HK-2 (cell line): Measurements from ENCODE around the gene HPDL.
"Not testable (repeated sequence)": the region's sequence is repeated elsewhere in the genome, so short reads cannot be mapped to it uniquely, and the experiment has no call there.

ENCODE experiments used
- DNase-seq: peaks from one replicate; pipeline ENCODE4 v3.0.0-alpha.2; 2018; ENCODE audit not compliant: unreplicated experiment

The HPDL gene

GRCh38 chr1:45326627-45327623 lies at the start of gene HPDL:
HPDL (plus strand) TSS chr1:45326895; CDS start chr1:45327149, 254 bp downstream.
- no peak for DNase-seq

- DNase-seq: no peak
Measured at GRCh38 chr1:45282351-45282750, 44.3 kb upstream of the HPDL start.

GRCh38 chr1:45284858-45285257 lies 41.8 kb upstream of the HPDL start:
- not testable (repeated sequence) for DNase-seq

- not testable (repeated sequence) for DNase-seq
Measured at GRCh38 chr1:45286521-45286920, 40.2 kb upstream of the HPDL start.

GRCh38 chr1:45291002-45291401 lies 35.7 kb upstream of the HPDL start:
- not testable (repeated sequence) for DNase-seq

- DNase-seq: no peak
Measured at GRCh38 chr1:45291716-45292115, 35.0 kb upstream of the HPDL start.

DNA sequence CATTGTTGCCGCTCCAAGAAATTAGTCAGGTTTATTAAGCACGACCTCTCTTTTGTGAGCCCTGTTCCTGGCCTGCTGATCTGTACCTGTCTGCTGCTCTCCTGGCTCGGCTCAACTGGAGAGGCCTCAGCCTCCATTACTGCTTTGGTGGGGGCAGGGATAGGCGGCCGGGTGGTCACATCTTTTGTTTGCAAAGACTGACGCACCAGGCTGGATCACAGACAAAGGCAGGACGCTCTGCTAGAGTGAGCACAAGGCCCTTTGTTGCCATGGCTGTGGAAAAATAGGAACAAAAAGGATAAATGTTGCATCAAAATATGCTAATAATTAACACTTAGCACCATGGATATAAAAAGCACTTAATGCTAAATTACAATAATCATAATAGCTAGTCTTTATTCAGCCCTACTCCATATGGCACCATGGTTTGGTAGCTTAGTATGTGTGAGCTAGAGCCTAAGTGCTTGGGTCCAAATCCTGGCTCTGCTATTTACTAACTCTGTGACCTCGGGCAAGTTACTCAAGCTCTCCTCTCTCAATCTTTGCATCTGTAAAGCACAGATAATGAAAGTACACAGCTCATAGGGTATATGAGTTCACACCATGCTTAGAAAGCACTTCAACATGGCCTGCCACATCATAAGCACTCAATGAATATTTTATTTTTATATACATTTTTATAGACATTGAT lies 28.9 kb upstream of the HPDL start:
- no peak for DNase-seq

GRCh38 chr1:45299296-45299695 lies 27.4 kb upstream of the HPDL start:
- DNase-seq: no peak

DNA sequence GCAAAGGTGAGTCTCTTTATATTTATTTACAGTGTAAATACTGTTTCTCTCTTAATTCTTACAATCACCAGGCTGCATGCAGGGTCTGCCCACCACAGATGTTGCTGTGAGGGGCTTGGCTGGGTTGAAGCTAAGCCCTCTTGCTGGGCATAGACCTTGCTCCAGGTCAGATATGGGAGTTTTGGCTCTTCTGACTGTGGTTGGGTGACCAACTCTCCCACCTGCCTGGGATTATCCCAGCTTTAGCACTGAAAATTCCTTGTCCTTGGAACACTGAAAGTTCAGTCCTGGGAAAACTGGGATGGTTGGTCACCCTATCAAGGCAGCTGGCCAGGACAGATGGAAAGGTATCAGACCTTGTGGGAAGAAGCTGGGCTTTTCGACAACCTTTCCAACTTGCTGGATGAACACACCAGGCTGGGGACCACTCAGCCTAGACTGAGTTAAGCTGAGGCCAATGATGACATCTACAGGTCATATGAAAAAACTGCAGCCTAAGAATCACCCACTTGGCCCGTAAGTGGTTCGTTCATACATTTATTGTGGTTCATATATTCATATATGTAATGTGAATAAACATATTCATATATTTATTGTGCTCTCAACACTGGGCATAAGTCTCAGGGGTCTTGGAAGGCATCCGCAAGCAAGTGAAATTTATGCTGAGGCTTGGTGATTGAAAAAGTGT lies 26.6 kb upstream of the HPDL start:
- peak; percentile 30 for DNase-seq

GRCh38 chr1:45300669-45300997 lies 26.1 kb upstream of the HPDL start:
- no peak for DNase-seq

DNA sequence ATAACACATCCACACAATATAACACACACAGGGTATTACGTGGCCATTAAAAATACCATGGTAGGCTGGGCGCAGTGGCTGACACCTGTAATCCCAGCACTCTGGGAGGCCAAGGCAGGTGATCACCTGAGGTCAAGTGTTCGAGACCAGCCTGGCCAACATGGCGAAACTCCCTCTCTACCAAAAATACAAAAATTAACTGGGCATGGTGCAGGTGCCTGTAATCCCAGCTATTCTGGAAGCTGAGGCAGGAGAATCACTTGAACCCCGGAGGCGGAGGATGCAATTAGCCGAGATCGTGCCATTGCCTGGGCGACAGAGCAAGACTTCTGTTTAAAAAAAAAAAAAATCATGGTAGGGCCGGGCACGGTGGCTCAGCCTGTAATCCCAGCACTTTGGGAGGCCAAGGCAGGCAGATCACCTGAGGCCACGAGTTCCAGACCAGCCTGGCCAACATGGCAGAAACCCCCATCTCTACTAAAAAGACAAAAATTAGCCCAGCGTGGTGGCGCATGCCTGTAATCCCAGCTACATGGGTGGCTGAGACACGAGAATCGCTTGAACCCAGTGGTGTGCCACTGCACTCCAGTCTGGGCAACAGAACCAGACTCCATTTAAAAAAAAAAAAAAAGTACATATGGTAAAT lies 24.1 kb upstream of the HPDL start:
- DNase-seq: no peak

DNA sequence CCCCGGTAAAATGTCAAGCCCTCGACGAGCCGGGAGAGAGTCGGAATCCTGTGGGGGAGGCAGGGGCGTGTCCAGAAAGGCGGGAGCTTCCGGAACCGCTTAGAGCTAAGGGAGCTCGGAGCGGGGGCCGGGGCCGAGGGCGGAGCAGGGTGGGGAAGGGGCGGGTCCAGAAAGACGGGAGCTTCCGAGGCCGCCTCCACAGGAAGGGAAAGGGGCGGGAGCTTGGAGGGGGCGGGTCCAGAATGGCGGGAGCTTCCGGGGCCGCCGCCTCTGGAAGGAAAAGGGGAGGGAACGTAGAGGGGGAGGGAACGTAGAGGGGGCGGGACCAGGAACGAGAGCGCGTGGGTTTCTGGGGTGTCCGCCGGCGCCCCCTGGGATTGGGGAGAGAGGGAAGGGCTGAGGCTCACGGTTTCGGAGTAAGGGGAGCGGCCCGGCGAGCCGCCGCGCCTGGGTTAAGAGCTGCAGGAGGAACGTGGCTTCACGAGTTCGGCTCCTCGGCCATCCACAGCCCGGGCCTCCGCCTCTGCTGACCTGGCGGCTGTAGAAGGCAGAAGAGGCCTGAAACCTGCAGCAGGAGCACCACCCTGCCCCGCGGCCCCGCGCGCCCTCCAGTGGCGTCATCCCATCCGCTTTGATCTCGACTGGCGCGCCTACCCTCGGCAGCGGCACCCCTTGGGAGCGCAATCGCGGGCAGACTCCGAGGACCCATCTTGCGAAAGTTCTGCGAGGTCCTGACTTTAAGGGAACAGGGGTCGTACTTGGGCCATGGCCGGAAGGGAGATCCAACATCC lies 23.0 kb upstream of the HPDL start:
- DNase-seq: peak; percentile 99

DNA sequence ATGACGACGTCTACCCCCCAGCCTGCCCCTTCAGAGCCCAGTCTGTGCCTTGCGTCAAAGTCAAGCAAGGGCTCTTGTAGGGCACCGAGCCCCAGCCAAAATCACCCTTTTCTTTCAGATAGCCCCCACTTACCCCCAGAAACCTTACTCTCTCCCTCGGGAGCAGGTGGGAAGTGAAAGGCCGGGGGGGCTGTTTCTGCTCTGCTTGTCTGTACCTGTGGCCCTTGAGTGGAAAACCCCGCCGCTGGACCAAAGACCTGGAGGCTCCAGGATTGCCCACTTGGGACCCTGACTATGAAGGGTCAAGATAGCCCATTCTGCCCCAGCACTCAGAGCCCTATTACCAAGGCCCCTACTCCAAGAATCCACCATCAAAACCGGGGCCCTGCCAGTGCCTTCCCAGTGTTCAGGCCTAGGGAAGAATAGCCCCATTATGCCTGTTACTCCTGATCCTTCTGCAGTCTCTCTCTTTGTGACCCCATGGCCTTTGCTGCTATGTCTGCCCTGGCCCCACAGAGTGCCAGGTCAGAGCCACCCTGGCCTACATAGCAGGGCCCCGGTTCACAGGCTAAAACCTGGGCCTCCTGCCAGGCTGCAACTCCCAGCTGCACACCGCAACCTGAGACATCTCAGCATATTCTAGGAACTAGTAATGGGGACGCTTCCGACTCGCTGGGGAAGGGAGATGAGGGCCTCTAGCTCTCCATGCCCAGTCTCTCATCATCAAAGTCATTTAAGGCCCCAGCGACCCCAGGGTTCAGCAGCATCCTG lies 22.2 kb upstream of the HPDL start:
- peak; percentile 31 for DNase-seq

- DNase-seq: no peak
Measured at GRCh38 chr1:45305231-45305630, 21.5 kb upstream of the HPDL start.

DNA sequence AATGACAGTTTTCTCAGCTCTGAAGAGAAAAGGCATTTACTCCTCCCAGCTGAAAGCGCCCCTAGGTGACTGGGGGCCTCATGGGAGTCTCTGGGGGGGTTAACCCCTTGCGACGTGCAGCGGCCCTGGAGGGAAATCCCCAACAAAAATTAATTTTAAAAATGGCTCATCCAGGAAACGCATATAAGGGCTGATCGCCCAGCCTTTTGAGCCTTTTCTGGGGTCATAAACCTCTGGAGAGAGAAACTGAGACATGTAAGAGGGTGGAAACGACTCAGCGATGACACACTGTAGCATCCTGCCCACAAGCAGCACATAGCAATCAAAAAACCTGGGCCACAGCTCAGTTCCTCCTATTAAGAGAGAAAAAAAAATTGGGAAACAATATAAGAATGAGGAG lies 20.4 kb upstream of the HPDL start:
- no peak for DNase-seq

DNA sequence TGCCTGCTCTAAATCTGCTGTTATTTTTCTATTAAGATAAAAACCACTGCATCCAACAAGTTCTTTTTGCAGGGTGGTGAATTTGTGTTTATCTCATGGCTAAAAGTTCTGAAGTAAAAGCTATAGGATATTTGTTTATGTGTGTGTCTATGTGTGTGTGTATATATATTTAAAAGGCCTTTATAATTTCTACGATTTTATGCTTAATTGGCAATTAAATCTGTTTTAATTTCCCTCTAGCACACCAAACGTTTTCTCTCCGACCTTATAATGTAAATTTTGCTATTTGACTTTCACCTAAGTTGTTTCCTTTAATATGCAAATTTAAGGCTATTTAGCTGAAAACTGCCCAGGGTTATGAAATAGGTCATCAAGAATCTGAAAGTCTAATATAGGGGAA lies 19.8 kb upstream of the HPDL start:
- no peak for DNase-seq

DNA sequence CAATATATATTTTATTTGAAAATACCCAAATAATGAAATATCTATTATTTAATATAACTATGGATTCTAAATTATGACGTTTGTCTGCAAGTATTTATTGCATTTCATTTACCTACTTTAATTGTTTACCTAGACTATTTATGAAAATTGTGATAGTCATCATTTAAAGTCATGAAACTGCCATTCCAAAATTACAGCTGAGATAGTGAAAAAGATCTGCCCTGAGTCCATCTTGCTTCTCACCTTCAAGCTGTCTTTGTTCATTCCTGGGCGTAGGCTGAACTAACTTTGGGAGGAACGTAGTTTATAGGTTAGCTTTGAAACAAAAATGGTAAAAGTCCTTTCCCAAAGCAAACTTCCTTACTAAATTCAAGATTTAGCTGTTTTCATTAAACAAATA lies 12.4 kb upstream of the HPDL start:
- no peak for DNase-seq

GRCh38 chr1:45317166-45317565 lies 9.5 kb upstream of the HPDL start:
- DNase-seq: no peak

DNA sequence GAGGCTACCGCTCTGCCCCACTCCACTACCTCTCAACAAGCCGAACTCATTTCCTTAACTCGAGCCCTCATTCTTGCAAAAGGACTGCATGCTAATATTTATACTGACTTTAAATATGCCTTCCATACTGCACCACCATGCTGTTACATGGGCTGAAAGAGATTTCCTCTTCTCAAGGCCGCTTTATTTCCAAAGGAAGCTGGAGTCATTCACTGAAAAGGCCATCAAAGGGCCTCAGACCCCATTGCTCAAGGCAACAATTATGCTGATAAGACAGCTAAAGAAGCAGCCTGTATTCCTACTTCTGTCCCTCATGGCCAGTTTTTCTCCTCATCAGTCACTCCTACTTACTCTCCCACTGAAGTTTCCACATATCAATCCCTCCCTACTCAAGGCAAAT lies 6.9 kb upstream of the HPDL start:
- DNase-seq: no peak

- no peak for DNase-seq
Measured at GRCh38 chr1:45321444-45321843, 5.3 kb upstream of the HPDL start.
